Muscle layer of duodenum (tissue), 2 donors: ENCODE data around the gene CA5A.

Source experiments
- H3K27ac ChIP-seq: one replicate; pipeline ENCODE4 v1.7.0; 2013; ENCODE audit warnings: mild to moderate bottlenecking, low read length
- H3K27me3 ChIP-seq: one replicate; pipeline ENCODE4 v1.7.0; 2013; ENCODE audit warnings: low read depth, mild to moderate bottlenecking, control low read depth, low read length
- H3K36me3 ChIP-seq, 2 donors: one replicate each; pipeline ENCODE4 v1.7.0; 2013; ENCODE audit warnings: low read length in 2 of 2, control low read depth in 1 of 2, mild to moderate bottlenecking in 1 of 2; ENCODE audit not compliant: insufficient read depth in 2 of 2, control insufficient read depth in 1 of 2
- H3K4me1 ChIP-seq, 2 donors: one replicate each; pipeline ENCODE4 v1.7.0; 2013; ENCODE audit warnings: low read length in 2 of 2, mild to moderate bottlenecking in 2 of 2, control low read depth in 1 of 2, moderate library complexity in 1 of 2; ENCODE audit not compliant: insufficient read depth in 2 of 2, control insufficient read depth in 1 of 2
- H3K4me3 ChIP-seq, 2 donors: one replicate each; pipeline ENCODE4 v1.7.0; 2013; ENCODE audit warnings: low read length in 2 of 2, low read depth in 1 of 2, mild to moderate bottlenecking in 1 of 2
- H3K9me3 ChIP-seq, 2 donors: one replicate each; pipeline ENCODE4 v1.7.0; 2013; ENCODE audit warnings: low read length in 2 of 2, control low read depth in 1 of 2, mild to moderate bottlenecking in 1 of 2; ENCODE audit not compliant: control insufficient read depth in 1 of 2
- donor health status: healthy.

The CA5A gene

DNA sequence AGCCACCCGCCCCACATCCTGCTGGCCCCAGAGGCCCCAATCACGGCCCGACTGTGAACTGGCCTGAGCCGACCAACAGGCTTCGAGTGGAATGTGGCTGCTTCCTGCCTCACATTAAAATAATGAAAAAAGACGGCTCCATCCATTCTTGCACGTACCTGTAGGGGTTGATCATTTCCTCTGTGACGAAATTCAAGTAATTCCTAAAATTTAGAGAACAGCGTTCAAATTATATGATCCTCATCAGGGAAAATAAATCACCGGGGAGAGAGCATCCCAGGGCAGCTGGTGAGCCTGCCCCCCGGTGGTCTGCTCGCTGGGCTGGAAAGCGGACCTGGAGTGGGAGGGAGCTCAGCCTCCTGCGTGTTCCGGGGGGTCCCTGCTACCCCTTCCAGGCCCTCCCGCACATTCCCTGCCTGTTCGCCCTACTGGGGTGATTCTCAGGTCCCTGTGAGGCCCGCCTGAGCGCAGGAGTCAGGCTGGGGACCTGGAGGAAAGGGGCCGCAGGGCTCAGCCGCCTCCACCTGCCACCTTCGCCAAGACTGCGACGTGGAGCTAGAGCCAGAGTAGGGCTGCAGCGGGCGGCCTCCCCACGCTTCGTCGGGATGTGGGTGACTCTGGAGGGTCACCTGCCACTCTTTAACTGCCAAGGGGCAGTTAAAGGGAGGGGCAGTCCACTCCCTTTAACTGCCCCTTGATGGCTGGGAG is 95.9 kb downstream of the CA5A start:
- no peaks in the 10 kb centered on the region for H3K4me1 ChIP-seq
- no peak overlapping the region for H3K4me3 ChIP-seq
- no peaks in the 10 kb centered on the region for H3K9me3 ChIP-seq
- peaks cover 0 to 17% of the 10 kb centered on the region in 2 donors for H3K36me3 ChIP-seq
- H3K27me3 ChIP-seq, result no peaks in the 10 kb centered on the region
- no peak overlapping the region for H3K27ac ChIP-seq

DNA sequence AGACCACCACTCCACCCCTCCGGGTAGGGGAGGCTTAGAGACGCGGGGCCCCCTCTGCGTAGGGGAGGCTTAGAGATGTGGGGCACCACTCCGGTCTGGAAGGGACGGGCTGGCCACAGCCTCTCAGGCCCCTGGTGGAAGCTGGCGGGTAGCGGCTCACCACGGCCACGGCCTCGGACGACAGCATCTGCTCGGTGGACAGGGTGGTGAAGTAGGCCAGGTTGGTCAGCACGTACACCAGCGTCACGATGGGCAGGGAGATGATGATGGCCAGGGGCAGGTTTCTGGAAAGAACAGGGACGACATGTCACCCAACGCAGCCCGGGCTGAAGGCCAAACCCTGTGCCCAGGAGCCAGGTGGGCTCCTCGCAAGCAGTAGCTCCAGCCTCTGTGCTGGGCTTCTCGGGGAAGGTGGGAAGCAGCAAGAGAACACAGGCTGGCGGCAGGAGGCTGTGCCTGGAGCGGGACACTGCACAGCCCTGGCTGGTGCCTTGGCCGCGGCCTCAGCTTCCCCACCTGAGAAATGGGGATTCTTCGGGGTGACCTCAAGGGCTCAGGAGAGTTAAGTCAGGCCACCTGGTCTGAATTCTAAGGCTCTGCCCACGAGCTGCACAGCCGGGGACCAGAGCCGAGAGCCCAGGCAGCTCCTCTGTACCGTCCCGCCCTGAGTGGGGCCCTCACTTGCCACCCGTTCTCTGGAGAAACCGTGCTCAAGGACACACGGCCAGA is 96.6 kb downstream of the CA5A start:
- Histone ChIP-seq H3K36me3 (peaks cover 0 to 17% of the 10 kb centered on the region in 2 donors), H3K9me3 (no peaks in the 10 kb centered on the region), H3K27ac (no peak overlapping the region), H3K27me3 (no peaks in the 10 kb centered on the region), H3K4me3 (no peak overlapping the region), H3K4me1 (peaks cover 0 to 5% of the 10 kb centered on the region in 2 donors)

DNA sequence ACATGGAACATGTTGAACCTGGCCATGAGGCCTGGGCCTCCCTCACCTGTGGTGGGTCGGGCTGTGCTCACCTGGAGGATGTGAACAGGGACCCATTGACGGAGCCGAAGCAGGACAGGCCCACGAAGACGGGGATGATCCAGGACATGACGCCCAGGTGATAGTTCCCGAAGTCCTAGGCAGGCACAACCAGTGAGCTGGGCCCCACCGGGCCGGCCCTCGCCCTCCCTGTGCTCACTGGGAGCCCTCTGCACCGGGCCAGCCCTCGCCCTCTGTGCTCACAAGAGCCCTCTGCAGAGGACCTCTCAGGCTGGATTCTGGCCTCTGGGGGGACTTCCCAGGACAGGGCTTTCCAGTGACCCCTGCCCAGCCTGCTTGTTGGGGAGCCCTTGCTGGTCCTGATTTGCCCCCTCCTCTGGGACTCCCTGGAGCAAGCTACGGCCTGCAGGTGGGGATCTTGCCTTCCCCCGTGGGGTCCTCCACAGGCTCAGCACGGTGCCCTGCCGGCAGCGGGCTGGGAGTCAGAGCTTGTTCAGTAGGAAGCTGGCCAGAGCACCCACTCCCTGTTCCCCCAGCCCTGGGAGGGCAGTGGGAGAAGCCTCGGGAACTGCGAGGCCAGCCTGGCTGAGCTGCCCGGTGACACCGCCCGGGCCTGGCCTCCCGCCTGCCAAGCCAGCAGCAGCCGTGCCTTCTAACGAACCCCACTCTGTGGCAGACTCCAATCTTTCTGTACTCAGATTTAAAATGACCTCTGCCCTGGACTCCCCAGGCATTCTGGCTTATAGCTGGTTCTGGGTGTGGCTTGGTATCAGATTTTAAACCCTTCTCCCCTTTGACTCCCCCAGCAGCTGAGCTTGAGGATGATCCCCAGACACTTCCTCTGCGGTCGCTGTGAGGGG is 97.4 kb downstream of the CA5A start:
- H3K4me3 ChIP-seq, result no peak overlapping the region
- H3K36me3 ChIP-seq, result peaks cover 0 to 17% of the 10 kb centered on the region in 2 donors
- H3K27ac ChIP-seq, result no peak overlapping the region
- no peaks in the 10 kb centered on the region for H3K9me3 ChIP-seq
- H3K27me3 ChIP-seq, result no peaks in the 10 kb centered on the region
- H3K4me1 ChIP-seq, result peaks cover 0 to 7% of the 10 kb centered on the region in 2 donors
